ENCODE results near the gene ADAMTS9.

ADAMTS9 gene

GRCh38 chr3:64659617-64659978 is 28.2 kb downstream of the ADAMTS9 start:
- no peak for DNase-seq (ENCODE audit: extremely low spot score)
- TF ChIP-seq, protein P1, sequence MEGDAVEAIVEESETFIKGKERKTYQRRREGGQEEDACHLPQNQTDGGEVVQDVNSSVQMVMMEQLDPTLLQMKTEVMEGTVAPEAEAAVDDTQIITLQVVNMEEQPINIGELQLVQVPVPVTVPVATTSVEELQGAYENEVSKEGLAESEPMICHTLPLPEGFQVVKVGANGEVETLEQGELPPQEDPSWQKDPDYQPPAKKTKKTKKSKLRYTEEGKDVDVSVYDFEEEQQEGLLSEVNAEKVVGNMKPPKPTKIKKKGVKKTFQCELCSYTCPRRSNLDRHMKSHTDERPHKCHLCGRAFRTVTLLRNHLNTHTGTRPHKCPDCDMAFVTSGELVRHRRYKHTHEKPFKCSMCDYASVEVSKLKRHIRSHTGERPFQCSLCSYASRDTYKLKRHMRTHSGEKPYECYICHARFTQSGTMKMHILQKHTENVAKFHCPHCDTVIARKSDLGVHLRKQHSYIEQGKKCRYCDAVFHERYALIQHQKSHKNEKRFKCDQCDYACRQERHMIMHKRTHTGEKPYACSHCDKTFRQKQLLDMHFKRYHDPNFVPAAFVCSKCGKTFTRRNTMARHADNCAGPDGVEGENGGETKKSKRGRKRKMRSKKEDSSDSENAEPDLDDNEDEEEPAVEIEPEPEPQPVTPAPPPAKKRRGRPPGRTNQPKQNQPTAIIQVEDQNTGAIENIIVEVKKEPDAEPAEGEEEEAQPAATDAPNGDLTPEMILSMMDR (IDR thresholded peaks at IDR 0.05; ENCODE audit: control extremely low read depth, extremely low read depth, low read depth, missing control alignments), result no peak
- ChIA-PET CTCF (no interaction called here), POLR2A (no interaction called here)

DNA sequence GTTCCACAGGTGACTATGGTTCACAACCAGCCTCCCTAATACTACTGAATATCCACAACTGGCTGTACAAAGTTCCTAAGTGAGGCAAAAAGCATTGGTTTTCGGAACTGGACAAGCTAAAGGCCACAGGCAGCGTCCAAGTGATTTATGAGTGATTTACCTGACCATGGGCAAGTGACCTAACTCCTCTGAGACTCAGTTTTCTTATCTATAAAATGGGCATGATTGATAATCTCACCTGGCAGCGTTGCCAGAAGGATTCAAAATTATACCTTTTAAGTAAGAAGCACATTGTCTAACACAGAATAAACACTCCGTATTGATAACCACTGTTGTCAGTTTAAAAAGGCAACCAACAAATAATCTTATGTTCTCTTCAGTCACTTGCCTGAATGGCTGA is 29.8 kb downstream of the ADAMTS9 start:
- POLR2A ChIA-PET, result no interaction called here
- TF ChIP-seq, protein P1 (IDR thresholded peaks at IDR 0.05; ENCODE audit: control extremely low read depth, extremely low read depth, low read depth, missing control alignments), result no peak
- DNase-seq (ENCODE audit: extremely low spot score), result no peak
- CTCF ChIA-PET, result no interaction called here

GRCh38 chr3:64656544-64656943 is 31.3 kb downstream of the ADAMTS9 start:
- ChIA-PET CTCF (no interaction called here), POLR2A (no interaction called here)
- TF ChIP-seq, protein P1 (IDR thresholded peaks at IDR 0.05; ENCODE audit: control extremely low read depth, extremely low read depth, low read depth, missing control alignments), result no peak
- no peak for DNase-seq (ENCODE audit: extremely low spot score)

- TF ChIP-seq, protein P1 (IDR thresholded peaks at IDR 0.05; ENCODE audit: control extremely low read depth, extremely low read depth, low read depth, missing control alignments), result no peak
- ChIA-PET CTCF (interaction anchor here (0.7 kb wide), 1 partner anchor 35 kb away, joined by 3 read pairs; no protein-coding TSS in a partner anchor), POLR2A (no interaction called here)
- no peak for DNase-seq (ENCODE audit: extremely low spot score)
These were observed 32.6 kb downstream of the ADAMTS9 start for GRCh38 chr3:64655160-64655559.

GRCh38 chr3:64654013-64654412 is 33.8 kb downstream of the ADAMTS9 start:
- POLR2A ChIA-PET, result no interaction called here
- CTCF ChIA-PET, result no interaction called here
- TF ChIP-seq, protein P1 (IDR thresholded peaks at IDR 0.05; ENCODE audit: control extremely low read depth, extremely low read depth, low read depth, missing control alignments), result no peak
- no peak for DNase-seq (ENCODE audit: extremely low spot score)

DNA sequence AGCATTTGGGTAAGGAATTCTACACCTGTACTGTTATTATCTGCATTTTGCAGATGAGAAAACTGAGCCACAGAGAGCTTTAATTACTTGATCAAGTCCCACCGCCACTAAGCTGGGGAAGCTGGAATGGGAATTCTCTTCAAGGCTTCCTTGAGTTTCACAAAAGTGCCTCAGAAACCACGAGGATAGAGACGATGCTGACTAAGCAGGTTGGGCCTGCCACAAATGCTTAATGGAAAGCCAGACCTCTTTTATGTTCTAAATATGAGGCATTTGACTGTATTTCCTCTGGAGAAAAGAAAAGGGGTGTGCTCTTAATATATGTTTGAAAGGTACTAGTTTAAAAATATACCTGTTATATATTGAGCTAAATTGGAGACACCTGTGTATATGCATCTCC is 34.7 kb downstream of the ADAMTS9 start:
- DNase-seq (ENCODE audit: extremely low spot score), result no peak
- TF ChIP-seq, protein P1 (IDR thresholded peaks at IDR 0.05; ENCODE audit: control extremely low read depth, extremely low read depth, low read depth, missing control alignments), result no peak
- CTCF ChIA-PET, result interaction anchor here (1.2 kb wide), 1 partner anchor 30 kb away, joined by 3 read pairs; no protein-coding TSS in a partner anchor
- POLR2A ChIA-PET, result no interaction called here

DNA sequence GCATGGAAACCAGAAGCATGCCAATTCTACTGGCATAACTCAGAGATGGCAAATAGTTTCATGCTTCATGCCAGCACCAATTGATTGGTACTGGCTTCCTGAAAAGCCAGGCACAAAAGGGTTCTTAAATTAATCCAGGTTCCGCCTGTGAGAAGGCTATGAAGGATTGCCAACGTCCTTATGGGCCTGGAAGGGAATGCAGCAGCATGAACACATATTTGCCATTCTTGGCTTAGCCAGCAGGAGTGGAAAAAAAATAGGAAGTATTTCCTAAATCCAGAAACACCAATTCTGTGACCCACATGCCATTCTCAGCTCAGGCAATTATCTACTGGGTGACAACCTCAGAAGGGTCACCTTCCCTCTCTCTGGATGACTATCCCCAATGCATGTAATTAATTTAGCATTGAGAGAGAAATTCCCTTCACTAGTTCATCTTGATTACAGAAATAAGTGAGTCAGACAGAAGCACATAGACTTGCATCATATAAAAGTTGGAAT is 36.0 kb downstream of the ADAMTS9 start:
- TF ChIP-seq, protein P1 (IDR thresholded peaks at IDR 0.05; ENCODE audit: control extremely low read depth, extremely low read depth, low read depth, missing control alignments), result no peak
- POLR2A ChIA-PET, result no interaction called here
- no peak for DNase-seq (ENCODE audit: extremely low spot score)
- CTCF ChIA-PET, result interaction anchor here (1.5 kb wide), 1 partner anchor 13 kb away, joined by 4 read pairs; no protein-coding TSS in a partner anchor

All from GM10248 (cell line).